Measurements from ENCODE around the gene SIRPA.
A peak's percentile ranks its signal among the peaks of the same experiment; 100 is the strongest.
"Not testable (repeated sequence)": the region's sequence is repeated elsewhere in the genome, so short reads cannot be mapped to it uniquely, and the experiment has no call there.

The SIRPA gene

DNA sequence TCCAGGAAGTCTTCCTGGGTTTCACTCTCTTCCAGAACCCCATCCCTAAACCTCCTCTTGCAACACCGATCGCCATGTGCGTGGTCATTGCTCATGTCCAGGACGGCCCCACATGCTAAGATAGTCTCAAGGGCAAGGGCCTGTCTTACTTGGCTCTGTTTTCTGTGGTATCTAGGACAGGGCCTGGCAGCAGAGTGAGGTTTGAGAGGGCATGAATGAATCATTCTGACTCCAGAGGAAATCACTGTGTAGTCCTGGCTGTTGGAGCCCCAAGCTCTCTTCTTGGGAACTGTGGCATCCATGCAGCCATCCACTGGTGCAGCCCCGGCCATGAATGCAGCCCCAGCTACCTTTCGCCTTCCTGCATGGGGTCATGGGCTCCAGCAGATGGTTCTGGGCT is 12.4 kb downstream of the SIRPA start:
- DNase-seq = no peak

DNA sequence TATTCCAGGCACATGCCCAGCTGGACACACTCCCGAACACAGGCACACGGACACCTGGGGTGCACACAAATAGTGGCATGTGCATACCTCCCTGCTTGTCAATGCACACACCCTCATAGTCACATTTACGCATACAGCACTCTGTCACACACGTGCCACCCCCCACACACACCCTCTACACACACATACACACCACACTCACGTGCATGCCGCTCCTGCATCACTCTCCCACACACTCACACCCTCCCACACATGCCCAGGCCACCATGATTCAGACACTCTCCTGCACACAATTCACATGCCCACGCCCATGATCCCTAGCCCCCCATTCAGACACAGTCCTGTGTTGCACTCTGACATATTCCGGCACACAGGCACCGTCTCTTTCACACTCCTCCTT is 13.0 kb downstream of the SIRPA start:
- no peak for DNase-seq

GRCh38 chr20:1909097-1909496 is 13.9 kb downstream of the SIRPA start:
- no peak for DNase-seq

DNA sequence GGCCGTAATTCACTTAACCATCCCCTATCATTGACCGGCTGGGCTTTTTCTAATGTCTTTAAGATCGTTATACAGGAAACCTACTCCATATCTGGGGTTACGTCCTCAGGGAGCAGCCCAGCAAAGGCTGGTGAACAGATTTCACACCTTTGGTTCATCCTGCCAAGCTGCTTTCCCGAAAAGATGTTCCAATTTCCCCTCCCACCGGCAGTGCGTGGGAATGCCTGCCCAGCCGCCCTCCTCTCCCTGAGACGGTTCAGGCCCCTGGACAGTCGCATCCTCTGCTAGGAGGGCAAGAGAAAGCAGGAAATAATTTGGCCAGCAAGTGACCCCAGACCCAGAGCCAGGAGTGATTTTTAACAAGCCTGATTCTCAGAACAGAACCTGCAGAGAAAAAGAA is 16.3 kb downstream of the SIRPA start:
- no peak for DNase-seq

- peak in 1 of 3 experiments; percentile 34 for DNase-seq
These were observed 16.8 kb downstream of the SIRPA start for GRCh38 chr20:1912053-1912452.

GRCh38 chr20:1912646-1913045 is 17.4 kb downstream of the SIRPA start:
- no peak for DNase-seq

- not testable (repeated sequence) for DNase-seq
These were observed 20.0 kb downstream of the SIRPA start for GRCh38 chr20:1915233-1915632.

DNA sequence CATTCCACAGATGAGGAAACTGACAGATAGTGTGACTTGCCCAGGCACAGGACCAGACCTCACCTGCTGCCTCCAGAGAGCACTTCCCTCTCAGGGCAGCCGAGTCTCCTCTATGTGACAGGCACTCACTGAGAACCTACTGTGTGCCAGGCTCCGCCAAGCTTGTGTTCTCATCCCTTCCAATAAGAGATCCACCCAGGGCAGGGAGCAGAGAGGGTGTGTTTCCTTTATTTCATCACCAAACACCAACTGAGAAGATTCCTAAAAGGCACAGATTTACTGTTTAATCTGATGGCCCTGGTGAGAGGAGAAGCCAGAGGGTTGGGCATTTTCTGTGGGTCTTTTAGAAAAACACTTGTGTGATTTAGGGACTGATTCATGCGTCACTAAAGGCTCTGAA is 20.5 kb downstream of the SIRPA start:
- DNase-seq = no peak

DNA sequence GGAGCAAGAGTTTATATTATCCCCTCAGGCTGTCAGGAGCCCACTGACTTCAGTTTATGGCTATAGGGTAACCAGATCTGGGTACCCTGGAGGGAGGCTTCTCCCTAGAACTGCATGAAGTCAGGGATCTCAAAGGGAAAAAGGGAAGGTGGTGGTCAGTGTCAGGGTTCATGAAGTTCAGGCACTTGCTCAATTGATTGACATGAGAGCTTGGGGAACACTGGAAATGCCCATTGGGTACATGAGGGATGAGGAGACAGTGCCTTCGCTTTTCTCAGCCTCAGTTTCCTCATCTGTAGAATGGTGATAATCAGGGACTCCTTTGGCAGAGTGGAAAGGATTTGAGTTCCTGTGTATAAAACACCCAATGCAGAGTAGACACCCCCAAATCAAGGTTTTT is 22.6 kb downstream of the SIRPA start:
- no peak for DNase-seq

DNA sequence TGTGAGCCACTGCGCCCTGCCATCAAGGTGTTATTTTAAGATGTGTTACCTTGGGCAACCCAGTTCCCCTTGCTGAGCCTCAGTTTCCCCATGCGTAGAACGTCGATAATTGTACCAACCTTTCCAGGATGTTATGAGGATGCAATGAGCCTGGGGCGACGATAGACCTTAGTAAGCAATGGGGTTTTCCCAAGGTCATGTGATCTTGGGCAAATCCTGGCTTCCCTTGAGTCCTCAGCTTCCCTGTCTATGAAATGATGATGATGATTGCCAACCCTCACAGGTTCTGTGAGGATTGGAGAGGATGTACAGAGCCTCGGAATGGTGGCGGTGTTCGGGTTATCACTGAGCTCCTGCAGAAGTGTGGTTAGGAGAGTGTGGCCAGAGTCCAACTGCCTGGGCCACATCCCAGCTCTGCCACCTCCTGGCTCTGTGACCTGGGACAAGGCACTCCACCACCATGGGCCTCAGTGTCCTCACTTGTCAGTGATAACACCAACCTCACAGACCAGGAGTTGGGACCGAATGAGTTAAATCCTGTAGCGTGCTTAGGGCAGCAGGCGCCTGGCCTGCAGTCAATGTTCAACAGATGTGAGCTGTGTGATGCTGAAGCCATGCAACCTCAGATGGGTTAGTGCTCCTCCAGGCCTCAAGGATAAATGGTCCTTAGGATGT is 23.4 kb downstream of the SIRPA start:
- DNase-seq = no peak

DNA sequence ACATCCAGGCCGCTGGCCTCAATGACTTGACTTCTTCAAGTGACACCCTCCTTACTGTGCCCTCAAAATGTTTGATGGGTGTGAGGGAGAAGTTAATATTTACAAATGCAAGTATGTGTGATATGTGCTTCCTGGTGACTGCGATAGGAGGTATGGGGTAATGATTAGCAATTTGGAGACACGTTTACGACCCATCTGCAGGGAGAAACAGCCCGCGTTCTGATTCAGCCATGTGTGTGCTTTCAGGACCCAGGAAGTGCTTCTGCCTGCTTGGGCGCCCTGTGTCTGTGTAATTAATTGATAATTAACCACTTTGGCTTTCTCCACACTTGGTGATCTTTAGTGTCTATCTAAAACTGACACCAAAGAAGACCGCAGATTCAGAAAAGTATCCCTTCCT is 25.0 kb downstream of the SIRPA start:
- DNase-seq = peak in 2 of 3 experiments; percentile 8 to 45

DNA sequence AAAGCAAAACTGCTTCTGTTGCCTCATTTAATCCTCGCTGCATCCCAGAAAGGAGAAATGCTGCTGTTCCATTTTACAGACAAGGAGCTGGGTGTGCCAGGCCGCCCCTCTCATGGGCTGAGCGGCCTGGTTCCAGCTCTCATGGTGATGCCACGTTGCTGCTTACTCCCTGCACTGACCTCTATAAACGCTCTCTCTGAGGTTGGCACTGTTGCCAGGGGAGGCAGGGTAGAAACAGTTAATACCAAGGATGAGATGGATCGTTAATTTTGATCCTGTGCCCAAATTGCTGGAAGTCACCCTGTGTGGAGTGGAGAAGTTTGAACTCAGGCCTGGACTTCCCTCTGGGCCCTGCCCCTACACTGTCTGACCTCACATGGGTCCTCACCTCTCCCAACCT is 25.6 kb downstream of the SIRPA start:
- DNase-seq = no peak

- DNase-seq = not testable (repeated sequence)
These were observed 26.8 kb downstream of the SIRPA start for GRCh38 chr20:1921985-1922384.

DNA sequence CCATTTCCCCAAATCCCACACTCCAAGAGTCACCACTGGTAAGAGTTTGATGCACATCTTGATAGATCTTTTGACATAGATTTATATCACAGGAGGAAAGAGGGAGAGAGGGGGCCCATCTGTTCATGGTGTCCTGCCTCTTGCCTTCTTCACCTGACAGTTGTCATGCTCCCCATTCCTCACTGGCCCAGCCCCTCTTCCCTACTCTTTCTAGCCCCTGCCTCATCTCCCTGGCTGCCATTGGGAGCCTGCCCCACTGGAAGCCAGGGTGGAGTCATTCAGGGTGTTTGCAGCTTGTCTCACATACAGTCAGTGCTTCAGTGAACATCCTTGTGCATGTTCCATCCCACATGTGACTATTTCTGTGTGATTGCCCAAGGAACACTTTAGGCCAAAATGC is 27.6 kb downstream of the SIRPA start:
- no peak for DNase-seq

- DNase-seq = no peak
These were observed 30.0 kb downstream of the SIRPA start for GRCh38 chr20:1924910-1925861.

GRCh38 chr20:1926237-1926636 is 31.0 kb downstream of the SIRPA start:
- no peak for DNase-seq

DNA sequence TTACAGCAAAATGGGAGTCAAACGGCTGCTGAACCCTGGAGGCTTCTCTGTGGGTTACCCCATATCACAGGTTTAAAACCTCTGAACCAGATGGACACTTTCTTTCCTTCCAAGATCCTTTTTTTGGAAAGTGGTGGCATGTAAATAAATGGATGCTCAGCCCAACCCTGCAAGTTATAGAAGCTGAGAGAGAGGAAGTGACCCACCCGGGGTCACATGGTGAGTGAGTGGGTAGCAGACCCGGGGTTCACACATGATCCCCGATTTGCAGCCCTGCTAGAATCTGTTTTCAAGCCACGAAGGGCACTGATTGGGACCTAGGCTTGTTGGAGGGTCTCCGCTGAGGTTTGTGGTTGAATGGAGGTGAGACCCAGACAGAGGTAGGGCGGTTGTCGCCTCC is 32.0 kb downstream of the SIRPA start:
- no peak for DNase-seq

DNA sequence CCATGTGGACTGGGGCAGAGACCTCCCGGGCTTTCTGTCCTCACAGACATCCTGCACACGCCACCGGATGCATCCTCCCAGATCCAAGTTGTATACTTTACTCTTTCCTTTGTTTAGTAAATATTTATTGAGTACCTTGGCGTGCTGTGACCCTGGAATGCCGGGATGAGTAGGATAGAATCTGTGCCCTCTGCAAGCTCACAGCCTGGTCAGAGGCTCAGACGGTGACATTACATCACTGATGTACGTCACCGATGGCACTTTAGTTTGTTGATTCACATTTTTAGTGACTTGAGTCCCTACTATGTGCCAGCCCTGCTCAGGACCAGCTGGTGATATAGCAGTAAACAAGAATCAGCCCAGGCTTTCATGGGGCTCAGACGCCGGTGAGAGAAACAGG is 32.9 kb downstream of the SIRPA start:
- no peak for DNase-seq

- DNase-seq = no peak
These were observed 33.6 kb downstream of the SIRPA start for GRCh38 chr20:1928782-1929181.

- DNase-seq = no peak
These were observed 34.3 kb downstream of the SIRPA start for GRCh38 chr20:1929460-1929859.

DNA sequence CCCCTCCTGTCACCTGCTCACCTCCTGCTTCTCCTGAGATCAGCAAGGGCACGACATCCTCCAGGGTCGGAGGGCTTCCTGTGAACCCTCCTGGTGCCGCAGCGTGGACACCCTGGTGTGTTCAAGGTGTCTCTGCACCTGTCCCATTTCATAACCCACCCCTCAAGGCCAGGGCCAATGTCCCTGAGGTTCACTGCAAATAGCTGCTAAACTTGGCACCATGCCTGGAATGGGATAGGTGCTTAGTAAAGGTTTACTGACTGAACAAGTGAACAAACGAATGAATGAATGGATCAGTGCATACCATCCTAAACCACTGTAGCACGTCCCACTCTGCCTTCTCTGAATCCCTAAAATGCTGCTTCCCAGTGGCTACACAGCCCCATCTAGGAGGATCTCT is 35.0 kb downstream of the SIRPA start:
- no peak for DNase-seq

- DNase-seq = no peak
These were observed 36.6 kb downstream of the SIRPA start for GRCh38 chr20:1931830-1932229.

- no peak for DNase-seq
These were observed 37.8 kb downstream of the SIRPA start for GRCh38 chr20:1932971-1933370.

GRCh38 chr20:1933465-1933870 is 38.3 kb downstream of the SIRPA start:
- no peak for DNase-seq

All from NCI-H1417 (cell line).